Fibroblast of the aortic adventitia (primary cell): Measurements from ENCODE around the gene HLA-B. TPM values are rescaled to one million over a fixed set of nuclear protein-coding genes. Genes with fewer than 3 reads are reported as not detected.
"Not testable (repeated sequence)": the region's sequence is repeated elsewhere in the genome, so short reads cannot be mapped to it uniquely, and the experiment has no call there.

ENCODE experiments used
- DNase-seq: peaks from one replicate; pipeline ENCODE4 v3.0.0-alpha.2; 2010; ENCODE audit warnings: low read depth
- H3K4me3 ChIP-seq: 2 replicates; pipeline ENCODE4 v1.5.1; 2011; ENCODE audit warnings: low read depth, mild to moderate bottlenecking, control low read depth, low read length, moderate library complexity
- total RNA-seq: library from RNA; depleted of rRNA; stranded (reverse); fragments of >200 nt; gene quantifications from 2 replicates; pipeline ENCODE4 v1.2.3, GENCODE V29; 2012; ENCODE audit warnings: low replicate concordance
- TF ChIP-seq, protein P1 (sequence below): IDR thresholded peaks from 2 replicates; pipeline ENCODE4 v1.5.1; 2011; ENCODE audit warnings: mild to moderate bottlenecking, low read length, control low read depth, inconsistent platforms; ENCODE audit not compliant: insufficient read depth

HLA-B gene
- total RNA-seq, 1 donor: 84.2 TPM

GRCh38 chr6:31393932-31394331, 37.0 kb upstream of the HLA-B start:
- DNase-seq: no peak
- no peak overlapping the region for H3K4me3 ChIP-seq
- TF ChIP-seq, protein P1, sequence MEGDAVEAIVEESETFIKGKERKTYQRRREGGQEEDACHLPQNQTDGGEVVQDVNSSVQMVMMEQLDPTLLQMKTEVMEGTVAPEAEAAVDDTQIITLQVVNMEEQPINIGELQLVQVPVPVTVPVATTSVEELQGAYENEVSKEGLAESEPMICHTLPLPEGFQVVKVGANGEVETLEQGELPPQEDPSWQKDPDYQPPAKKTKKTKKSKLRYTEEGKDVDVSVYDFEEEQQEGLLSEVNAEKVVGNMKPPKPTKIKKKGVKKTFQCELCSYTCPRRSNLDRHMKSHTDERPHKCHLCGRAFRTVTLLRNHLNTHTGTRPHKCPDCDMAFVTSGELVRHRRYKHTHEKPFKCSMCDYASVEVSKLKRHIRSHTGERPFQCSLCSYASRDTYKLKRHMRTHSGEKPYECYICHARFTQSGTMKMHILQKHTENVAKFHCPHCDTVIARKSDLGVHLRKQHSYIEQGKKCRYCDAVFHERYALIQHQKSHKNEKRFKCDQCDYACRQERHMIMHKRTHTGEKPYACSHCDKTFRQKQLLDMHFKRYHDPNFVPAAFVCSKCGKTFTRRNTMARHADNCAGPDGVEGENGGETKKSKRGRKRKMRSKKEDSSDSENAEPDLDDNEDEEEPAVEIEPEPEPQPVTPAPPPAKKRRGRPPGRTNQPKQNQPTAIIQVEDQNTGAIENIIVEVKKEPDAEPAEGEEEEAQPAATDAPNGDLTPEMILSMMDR: no peak

DNA sequence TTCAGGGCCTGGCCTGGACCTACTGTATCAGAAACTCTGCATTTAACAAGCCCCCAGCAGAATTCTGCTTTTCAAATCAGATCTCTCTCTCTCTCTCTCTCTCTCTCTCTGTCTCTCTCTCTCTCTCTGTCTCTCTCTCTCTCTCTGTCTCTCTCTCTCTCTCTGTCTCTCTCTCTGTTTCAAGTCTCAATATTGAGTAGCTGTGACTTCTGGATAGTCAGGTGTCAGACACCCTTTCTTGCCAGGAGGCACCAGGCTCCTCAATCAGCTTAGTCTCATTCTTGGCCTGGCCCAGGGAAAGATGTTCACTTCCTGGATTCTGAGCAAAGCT, 32.8 kb upstream of the HLA-B start:
- not testable (repeated sequence) for H3K4me3 ChIP-seq, DNase-seq

- H3K4me3 ChIP-seq, DNase-seq: not testable (repeated sequence)
Observed at GRCh38 chr6:31388916-31389801, 32.2 kb upstream of the HLA-B start.

DNA sequence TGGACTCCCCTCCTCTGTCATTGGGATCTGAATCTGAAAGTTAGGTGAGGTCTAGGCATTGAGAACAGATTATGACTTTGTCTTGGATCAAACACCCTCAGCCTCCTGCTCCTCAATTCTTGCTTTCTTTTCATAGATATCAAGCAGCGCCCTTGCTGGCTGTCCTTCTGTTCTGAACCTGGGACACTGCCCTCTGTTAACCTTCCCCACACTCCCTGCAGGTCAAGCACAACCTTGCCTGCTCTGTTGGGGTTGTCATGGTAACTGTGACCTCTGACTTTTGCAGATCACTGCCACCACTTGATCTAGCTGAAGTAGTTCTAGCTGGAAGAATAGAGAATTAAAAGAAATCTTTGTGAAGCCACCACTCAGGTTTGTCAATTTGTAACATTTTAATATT, 30.0 kb upstream of the HLA-B start:
- DNase-seq: no peak
- TF ChIP-seq, protein P1: no peak
- no peak overlapping the region for H3K4me3 ChIP-seq

- TF ChIP-seq, protein P1: no peak
- no peak for DNase-seq
- H3K4me3 ChIP-seq: no peak overlapping the region
Observed at GRCh38 chr6:31386099-31386498, 29.1 kb upstream of the HLA-B start.

- H3K4me3 ChIP-seq: no peak overlapping the region
- no peak for DNase-seq
- TF ChIP-seq, protein P1: no peak
Observed at GRCh38 chr6:31385041-31385440, 28.1 kb upstream of the HLA-B start.

GRCh38 chr6:31383149-31383548, 26.2 kb upstream of the HLA-B start:
- TF ChIP-seq, protein P1: no peak
- H3K4me3 ChIP-seq: no peak overlapping the region
- DNase-seq: no peak

- DNase-seq: no peak
- TF ChIP-seq, protein P1: no peak
- H3K4me3 ChIP-seq: no peak overlapping the region
Observed at GRCh38 chr6:31381666-31382065, 24.7 kb upstream of the HLA-B start.
